Esophagus mucosa (tissue), 1 donor: ENCODE measurements around the gene ADRB1. TPM values are rescaled to one million over a fixed set of nuclear protein-coding genes. Genes with fewer than 3 reads are reported as not detected.

ENCODE experiments used
- ATAC-seq: fragments of 200-7000 bp; cut with Tn5 transposase; one replicate; pipeline ENCODE4 v1.9.1; 2020
- total RNA-seq: library from RNA; stranded (reverse); gene quantifications from one replicate; pipeline ENCODE4 v1.2.4, GENCODE V29; 2023
- donor health status: DM: yes; HTN: yes; CAD: no.

ADRB1 gene
- total RNA-seq, 1 donor from 2014 or later, result 0.04 TPM

DNA sequence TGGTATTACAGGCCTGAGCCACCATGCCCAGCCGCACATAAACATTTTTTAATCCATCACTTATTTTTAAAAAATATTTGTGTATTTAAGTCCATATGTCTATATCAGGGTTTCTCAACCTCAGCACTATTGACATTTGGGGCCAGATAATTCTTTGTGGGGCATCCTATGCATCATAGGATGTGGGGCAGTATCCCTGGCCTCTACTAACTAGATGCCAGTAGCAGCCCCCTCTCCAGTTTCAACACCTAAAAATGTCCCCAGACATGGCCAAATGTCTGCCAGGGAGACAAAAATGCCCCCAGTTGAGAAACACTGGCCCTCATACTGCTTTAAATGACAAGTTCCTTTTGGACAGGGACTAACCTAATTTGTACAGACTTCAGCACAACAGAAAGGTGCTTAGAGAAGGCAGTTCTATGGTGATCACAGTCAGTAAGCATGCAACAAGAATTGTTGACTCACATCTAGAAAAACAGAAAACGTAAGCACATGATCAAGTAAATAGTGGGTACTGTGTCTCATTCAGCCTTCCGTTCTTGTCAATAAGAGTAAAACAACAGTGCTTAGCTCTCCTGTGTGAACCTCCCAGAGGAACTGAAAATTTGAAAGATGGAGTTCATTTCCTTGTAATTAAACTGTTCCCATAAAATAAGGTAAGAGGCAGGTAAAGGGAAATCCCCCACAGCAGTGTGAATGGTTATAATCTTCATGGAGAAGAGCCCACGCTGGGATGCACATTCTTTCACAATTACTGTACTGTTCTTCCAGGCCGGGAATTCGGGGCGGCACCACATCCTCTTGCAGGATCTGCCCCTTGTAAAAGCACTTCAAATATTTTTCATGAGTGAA lies 17.3 kb upstream of the ADRB1 start:
- peak; percentile 48 for ATAC-seq

DNA sequence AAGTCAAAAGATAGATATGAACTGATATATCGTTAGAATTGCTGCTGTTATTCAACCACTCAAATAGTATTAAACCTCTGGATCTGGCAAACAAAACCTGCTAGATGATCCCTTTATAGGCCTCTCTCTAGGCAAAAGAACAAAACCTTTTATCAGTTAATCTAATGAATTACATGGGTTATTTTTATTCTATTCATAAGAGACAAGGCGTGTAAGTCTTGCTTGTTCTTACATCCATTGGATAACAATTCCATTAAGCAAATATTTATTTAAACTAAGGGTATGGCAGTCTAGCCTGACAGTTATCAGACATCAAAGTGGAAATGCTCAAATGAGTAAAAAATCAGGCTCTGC lies 16.6 kb upstream of the ADRB1 start:
- no peak for ATAC-seq

DNA sequence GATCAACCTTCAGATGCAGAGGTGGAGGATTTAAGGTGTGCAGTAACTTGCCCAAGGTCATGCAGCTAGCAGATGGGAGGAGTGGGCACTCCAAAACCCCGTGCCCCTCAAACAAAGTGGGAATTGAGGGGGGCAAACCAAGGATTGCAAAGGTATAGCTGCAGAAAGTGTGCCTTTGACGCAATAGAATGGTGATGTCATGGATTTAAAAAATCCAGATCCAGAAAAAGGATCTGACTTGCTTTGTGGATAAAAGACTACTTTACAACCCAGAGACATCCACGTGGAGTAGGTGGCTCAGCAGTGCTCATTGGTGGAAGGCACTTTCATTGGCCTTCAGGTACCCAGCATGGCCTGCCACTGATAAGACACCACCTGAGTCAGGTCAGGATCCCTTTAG lies 15.7 kb upstream of the ADRB1 start:
- ATAC-seq, result no peak

DNA sequence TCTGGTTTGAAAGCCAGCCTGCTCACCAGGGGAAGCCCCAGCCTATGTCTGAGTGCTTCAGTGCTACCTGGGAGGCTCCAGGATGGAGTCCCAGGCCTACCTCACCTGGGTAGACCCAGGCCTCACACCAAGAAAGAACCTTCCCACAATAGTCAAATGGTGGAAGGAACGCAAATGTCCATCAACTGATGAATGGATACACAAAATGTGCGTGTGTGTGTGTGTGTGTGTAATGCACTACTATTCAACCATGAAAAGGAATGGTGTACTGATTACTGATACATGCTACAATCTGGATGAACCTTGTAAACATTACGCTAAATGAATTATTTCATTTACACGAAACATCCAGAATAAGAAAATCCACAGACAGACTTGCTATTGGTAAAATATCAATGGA lies 15.2 kb upstream of the ADRB1 start:
- peak; percentile 42 for ATAC-seq

DNA sequence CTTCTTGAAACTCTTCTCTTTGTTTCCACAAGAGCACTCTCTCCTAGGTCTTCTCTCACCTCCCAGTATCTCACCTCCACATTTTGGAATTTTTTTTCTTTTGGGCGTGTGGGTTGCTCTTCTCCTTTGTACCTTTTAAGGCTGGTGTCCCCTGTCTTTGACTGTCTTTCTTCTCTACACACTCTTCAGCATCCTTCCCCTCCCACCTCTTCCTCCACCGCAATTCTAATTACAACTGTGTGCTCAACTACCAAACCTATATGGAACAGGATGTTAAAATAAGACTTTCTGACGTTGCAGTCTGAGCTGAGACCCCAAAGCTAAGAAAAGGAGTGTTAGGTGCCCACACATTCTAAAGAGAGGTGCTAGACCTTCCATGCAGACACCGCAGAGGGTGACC lies 14.0 kb upstream of the ADRB1 start:
- ATAC-seq, result no peak

DNA sequence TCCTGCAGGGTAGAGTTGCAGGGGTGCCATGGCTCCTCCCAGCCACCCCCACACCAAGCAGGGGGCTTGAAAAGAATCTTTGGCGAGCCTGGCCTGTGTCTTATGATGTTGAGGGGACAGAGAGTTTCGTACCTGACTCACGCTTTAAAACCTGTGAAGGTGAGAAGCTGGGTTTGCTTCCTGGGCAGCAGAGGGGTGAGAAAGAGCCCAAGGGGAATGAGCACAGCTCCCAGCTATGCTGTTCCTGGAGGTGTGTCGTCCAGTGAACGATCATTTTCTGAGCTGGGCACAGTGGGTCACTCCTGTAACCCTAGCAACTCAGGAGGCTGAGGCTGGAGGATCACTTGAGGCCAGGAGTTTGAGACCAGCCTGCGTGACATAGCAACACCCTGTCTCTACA lies 13.5 kb upstream of the ADRB1 start:
- ATAC-seq, result peak; percentile 64

DNA sequence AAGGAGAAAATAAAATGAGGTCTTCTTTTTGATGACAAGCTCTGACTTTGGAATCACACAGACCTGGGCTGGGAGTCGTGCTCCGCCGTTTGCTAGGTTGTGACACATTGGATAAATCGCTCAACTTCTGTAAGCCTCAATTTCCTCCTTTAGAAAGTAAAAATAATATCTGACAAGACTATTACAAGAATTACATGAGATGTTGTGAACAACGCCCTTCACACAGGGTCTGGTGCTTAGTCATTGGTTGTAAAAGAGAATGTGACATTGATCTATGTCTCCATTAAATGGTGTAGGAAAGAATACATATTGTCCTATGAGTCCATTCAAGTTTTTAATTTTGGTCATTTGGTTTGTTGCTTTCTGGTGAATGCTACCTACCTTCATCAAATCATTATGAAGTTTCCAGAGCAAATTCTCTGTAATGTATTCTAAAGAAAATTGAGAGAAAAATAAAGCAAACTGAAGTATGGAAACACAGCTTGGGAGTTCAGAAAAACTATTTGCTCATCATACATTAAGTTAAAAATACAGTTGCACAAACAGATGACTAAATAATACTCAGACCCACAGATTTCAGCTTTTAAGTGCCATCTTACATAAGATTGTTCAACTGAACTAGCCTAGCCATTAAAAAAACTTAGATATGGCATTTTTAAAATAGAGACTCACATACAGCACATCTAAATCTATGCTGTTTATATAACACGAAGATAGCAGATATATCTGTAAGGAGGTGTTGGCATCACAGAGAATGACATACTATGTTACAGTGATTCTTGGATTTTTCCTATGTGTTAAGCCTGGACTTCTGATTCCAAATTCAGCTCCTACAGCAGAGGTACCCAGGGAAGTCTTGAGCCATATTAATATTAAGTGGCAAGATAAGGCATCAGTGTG lies 12.3 kb upstream of the ADRB1 start:
- peak; percentile 19 for ATAC-seq

DNA sequence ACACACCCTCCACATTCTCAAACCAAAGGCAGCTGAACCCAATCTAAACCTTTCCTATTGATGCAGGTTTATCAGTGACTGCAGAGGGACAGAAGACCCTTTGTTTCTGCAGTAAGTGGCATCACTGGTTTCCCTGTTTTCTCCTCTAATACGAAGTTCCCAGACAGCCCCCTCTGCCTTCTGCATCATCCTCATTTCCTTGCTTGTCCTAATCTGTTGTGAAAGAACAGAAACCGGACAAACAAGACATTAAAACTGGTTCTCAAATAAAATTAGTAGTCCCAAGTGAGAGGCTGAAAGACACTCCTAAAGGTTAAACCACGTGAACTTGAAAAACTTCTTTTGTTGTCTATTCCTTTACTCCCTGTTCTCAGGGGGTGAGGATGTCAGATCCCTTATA lies 10.1 kb upstream of the ADRB1 start:
- ATAC-seq, result no peak

DNA sequence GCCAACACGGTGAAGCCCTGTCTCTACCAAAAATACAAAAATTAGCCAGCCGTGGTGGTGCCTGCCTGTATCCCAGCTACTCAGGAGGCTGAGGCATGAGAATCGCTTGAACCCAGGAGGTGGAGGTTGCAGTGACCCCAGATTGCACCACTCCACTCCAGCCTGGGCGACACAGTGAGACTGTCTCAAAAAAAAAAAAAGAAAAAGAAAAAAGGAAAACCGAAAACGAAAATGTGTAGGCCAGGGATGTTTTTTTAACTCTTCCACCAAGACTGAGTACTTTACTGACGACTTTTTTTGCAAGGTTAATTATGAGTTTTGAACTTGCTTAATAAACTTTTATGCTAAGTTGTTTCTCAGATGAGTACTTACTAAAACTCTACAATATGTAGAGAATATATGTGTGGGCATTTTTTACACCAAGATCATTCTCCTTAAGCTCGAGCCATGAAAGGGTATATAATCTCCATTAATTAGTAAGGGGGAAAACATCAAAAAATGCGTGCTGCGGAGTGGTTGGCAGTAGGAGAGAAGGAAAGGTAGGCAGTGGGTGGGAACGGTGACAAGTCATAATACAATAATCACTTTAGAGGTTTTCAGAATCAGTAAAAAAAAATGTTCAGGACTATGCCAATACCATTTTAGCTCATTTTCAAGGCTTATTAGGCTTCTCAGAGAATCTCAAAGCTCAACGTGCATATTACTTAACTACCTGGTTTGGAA lies 8.6 kb upstream of the ADRB1 start:
- ATAC-seq, result no peak

DNA sequence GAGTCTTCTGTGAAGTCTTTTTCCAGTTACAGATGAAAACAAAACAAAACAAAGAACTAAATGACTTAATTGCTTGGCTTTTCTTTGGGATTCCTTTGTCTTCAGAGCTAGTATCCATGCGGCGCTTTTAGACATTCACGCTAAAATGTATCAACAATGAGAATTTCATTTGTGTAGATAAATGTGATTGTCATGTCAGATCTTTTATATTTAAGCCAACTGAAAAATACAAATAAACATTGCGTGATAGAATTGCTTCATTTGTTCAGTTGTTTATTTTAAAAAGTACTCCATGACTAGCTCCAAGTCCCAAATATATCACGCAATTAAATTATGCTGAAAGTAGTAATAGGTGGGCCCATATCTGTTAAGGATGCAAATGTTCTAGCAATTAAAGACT lies 7.9 kb upstream of the ADRB1 start:
- ATAC-seq, result no peak

DNA sequence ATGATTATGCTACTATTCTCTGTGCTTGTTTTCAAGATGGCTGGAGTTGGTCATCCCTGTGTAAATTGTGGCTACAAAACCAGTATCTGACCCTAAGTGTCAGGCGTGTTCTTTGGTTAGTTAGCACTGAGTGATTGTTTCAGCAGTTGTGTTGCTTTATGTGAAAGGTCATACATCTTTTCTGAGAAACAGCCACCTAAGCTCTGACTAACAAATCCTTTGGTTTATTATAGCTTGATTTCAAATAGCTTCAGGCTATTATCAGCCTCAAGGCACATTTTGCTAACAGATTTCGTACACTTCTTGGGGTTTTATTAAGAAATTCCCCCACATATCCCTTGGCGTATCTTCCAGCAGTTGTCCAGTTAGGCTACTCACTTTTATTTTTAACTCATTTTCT lies 4.8 kb upstream of the ADRB1 start:
- no peak for ATAC-seq

DNA sequence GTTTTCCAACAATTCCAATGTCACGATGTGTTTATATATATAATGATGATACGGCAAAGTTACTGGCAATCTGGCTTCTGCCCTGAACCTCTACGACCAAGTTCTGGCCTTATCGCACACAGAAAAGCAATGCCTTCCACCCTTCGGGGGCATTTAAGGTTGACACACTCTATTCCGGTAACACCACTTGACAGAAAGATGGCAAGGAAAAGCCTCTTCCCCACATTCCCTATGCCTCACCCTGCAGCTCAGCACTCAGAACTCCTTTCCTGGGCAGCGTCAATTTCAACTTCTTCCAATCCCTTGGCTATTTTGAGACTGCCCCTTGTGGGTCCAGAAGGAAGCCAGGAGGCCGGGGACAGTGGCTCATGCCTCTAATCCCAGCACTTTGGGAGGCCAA lies 2.5 kb upstream of the ADRB1 start:
- ATAC-seq, result no peak

DNA sequence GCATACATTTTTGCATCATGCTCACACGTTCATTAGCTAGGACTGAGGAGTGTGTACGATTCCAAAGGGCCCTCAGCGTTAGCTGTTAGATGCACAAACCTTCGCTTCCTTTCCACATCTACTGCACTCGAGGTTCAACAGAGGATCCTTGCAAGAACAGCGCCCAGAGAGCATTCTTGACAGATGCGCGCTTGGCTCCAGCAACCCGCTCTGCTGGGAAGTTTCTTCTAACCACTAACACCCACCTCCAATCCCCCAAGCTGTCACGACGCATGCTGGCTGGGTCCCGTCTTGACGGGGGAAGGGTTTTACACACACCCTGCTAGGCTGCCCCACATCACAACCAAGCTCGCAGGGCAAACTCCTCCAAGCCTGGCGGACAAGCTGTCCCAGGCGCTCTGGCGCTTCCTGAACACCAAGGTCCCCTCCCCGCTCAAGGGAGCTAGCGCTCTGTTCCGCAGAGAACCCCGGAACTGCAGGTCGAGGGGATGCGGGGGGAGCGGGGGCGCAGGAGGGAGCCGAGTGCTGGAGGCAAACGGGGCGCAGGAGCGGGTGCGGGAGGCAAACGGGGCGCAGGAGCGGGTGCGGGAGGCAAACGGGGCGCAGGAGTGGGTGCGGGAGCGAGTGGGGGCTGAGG lies 653 bp upstream of the ADRB1 start:
- ATAC-seq, result peak; percentile 31

DNA sequence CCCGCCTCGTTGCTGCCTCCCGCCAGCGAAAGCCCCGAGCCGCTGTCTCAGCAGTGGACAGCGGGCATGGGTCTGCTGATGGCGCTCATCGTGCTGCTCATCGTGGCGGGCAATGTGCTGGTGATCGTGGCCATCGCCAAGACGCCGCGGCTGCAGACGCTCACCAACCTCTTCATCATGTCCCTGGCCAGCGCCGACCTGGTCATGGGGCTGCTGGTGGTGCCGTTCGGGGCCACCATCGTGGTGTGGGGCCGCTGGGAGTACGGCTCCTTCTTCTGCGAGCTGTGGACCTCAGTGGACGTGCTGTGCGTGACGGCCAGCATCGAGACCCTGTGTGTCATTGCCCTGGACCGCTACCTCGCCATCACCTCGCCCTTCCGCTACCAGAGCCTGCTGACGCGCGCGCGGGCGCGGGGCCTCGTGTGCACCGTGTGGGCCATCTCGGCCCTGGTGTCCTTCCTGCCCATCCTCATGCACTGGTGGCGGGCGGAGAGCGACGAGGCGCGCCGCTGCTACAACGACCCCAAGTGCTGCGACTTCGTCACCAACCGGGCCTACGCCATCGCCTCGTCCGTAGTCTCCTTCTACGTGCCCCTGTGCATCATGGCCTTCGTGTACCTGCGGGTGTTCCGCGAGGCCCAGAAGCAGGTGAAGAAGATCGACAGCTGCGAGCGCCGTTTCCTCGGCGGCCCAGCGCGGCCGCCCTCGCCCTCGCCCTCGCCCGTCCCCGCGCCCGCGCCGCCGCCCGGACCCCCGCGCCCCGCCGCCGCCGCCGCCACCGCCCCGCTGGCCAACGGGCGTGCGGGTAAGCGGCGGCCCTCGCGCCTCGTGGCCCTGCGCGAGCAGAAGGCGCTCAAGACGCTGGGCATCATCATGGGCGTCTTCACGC lies 825 bp downstream of the ADRB1 start:
- no peak for ATAC-seq

DNA sequence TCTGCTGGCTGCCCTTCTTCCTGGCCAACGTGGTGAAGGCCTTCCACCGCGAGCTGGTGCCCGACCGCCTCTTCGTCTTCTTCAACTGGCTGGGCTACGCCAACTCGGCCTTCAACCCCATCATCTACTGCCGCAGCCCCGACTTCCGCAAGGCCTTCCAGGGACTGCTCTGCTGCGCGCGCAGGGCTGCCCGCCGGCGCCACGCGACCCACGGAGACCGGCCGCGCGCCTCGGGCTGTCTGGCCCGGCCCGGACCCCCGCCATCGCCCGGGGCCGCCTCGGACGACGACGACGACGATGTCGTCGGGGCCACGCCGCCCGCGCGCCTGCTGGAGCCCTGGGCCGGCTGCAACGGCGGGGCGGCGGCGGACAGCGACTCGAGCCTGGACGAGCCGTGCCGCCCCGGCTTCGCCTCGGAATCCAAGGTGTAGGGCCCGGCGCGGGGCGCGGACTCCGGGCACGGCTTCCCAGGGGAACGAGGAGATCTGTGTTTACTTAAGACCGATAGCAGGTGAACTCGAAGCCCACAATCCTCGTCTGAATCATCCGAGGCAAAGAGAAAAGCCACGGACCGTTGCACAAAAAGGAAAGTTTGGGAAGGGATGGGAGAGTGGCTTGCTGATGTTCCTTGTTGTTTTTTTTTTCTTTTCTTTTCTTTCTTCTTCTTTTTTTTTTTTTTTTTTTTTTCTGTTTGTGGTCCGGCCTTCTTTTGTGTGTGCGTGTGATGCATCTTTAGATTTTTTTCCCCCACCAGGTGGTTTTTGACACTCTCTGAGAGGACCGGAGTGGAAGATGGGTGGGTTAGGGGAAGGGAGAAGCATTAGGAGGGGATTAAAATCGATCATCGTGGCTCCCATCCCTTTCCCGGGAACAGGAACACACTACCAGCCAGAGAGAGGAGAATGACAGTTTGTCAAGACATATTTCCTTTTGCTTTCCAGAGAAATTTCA lies 1.7 kb downstream of the ADRB1 start:
- peak; percentile 46 for ATAC-seq

DNA sequence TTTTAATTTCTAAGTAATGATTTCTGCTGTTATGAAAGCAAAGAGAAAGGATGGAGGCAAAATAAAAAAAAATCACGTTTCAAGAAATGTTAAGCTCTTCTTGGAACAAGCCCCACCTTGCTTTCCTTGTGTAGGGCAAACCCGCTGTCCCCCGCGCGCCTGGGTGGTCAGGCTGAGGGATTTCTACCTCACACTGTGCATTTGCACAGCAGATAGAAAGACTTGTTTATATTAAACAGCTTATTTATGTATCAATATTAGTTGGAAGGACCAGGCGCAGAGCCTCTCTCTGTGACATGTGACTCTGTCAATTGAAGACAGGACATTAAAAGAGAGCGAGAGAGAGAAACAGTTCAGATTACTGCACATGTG lies 2.4 kb downstream of the ADRB1 start:
- no peak for ATAC-seq

DNA sequence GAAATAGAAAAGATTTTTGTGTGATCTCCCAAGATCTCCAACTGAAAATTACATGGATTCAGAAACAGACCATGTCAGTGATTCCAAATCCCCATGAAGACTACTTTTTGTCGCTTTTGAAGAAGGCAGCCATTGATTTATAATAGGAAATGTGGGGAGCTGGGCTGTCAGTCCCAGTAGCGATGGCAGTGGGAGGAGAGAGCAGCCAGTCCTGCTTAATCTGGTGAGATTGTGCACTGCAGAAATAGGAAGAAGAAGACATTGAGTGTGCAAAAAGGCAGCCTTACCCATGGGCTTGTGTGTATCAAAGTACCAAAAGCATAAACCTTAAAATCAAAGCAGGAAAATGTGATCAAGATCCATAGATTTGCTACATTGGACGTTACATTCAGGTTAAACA lies 4.8 kb downstream of the ADRB1 start:
- ATAC-seq, result no peak

DNA sequence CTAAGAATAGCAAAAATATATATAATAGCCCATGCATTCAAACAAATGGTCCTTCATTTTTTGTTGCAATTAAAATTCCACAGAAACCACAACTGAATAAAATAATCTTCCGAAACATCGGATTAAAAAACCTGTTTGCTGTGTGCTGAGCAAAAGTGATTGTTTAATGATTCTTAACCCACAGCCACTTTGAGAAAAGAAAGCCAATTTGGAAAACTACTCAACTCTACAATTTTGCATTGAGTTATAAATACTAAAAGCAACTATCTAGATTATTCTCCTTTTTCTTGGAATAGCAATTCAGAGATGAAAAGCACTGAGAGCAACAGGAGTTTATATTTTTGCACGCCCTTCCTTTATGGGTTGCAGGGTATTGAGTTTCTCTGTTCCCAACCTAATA lies 8.0 kb downstream of the ADRB1 start:
- ATAC-seq, result no peak

DNA sequence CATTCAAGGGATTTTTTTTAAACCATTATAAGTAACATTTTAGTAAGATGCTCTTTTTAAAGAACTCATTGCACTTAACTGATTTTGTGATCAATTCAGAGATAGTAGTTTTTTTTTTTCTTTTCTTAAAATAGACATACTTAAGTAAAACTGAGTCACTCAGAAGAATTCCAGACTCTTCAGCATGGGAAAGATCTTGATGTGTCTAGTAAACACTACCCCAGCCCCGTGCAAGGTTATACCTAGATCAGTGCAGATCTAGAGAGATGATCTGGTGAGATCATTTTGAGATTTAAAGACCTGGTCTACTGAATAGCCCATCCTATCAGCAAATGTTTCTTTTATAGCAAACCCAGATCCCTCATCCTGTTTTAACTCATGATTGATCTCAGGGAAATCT lies 8.6 kb downstream of the ADRB1 start:
- ATAC-seq, result no peak

DNA sequence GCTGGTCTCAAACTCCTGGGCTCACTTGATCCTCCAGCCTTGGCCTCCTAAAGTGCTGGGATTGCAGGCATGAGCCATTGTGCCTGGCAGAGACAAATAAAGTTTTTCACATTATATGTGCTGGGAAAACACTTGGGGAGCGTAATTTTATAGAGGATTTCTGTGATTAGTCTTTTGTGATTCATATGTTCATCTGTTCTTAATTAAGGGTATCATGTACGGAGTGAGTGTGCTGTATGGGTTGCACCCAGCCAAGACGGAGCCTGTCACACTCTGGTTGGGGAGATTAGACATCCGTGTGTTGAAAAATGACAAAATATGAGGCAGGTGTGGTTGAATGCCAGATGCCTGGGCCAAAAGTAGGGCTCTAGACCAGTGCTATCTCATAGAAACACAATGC lies 10.3 kb downstream of the ADRB1 start:
- no peak for ATAC-seq

DNA sequence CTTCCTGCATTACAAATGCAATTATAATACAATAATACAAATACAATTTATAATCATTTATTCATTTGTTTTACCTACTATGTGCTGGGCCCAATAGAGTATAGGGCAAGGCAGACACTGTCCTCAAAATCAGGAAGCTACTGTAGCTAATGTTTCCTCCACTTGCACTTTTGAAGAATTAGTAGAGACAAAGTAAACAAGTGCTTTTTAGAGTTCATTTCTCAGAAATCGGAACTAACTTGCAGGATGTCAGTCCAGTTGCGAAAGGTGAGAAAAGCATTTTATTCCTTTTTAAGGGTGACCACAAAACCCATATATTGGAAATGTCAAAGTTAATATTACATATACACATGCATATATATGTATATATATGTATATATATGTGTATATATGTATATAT lies 14.2 kb downstream of the ADRB1 start:
- ATAC-seq, result no peak
